A673 (cell line): ENCODE results near the gene STING1. TPM values are rescaled to one million over a fixed set of nuclear protein-coding genes. Genes with fewer than 3 reads are reported as not detected.
"Not testable (repeated sequence)": the region's sequence is repeated elsewhere in the genome, so short reads cannot be mapped to it uniquely, and the experiment has no call there.

Source experiments
- BruUV-seq: library from RNA; stranded (reverse); fragments of 400-500 nt; replicated peaks from 2 replicates; lab custom pipeline; 2021; lab: Mats Ljungman, UMichigan
- CTCF ChIA-PET: fragments of 300-600 bp; sonication (Branson Sonifier 250); formaldehyde crosslinking; loops from one replicate; lab custom pipeline; 2022; ENCODE audit warnings: antibody characterized with exemption; lab: Charles Lee
- POLR2A ChIA-PET: fragments of 300-600 bp; sonication (Branson Sonifier 250); formaldehyde crosslinking; loops from one replicate; lab custom pipeline; 2022; ENCODE audit warnings: antibody characterized with exemption; ENCODE audit not compliant: low non-redundant PET; lab: Charles Lee
- DNase-seq: peaks from one replicate; pipeline ENCODE4 v3.0.0-alpha.2; 2015; ENCODE audit warnings: low spot score
- H3K27ac ChIP-seq: fragments of 200-600 bp; sonication (generic); 2 replicates; pipeline ENCODE4 v1.5.1; 2016; ENCODE audit warnings: mixed run types, low read depth, mild to moderate bottlenecking, mixed read lengths, antibody characterized with exemption, low read length; ENCODE audit not compliant: poor library complexity, severe bottlenecking
- H3K27me3 ChIP-seq: fragments of 200-600 bp; sonication (generic); replicated peaks from 2 replicates; pipeline ENCODE4 v1.6.1; 2017; ENCODE audit warnings: mixed run types, low read depth, mild to moderate bottlenecking, mixed read lengths, antibody characterized with exemption, low read length; ENCODE audit not compliant: insufficient read depth, poor library complexity
- H3K36me3 ChIP-seq: fragments of 200-600 bp; sonication (generic); 2 replicates; pipeline ENCODE4 v1.6.1; 2016; ENCODE audit warnings: mixed run types, mild to moderate bottlenecking, mixed read lengths, antibody characterized with exemption, low read length; ENCODE audit not compliant: insufficient read depth, poor library complexity, severe bottlenecking
- H3K4me1 ChIP-seq: fragments of 200-600 bp; sonication (generic); 2 replicates; pipeline ENCODE4 v1.6.1; 2017; ENCODE audit warnings: mixed run types, mild to moderate bottlenecking, mixed read lengths, antibody characterized with exemption, low read length; ENCODE audit not compliant: insufficient read depth, poor library complexity, severe bottlenecking
- H3K4me3 ChIP-seq: fragments of 200-600 bp; sonication (generic); 2 replicates; pipeline ENCODE4 v1.5.1; 2016; ENCODE audit warnings: low read depth, mixed run types, mild to moderate bottlenecking, mixed read lengths, low read length; ENCODE audit not compliant: poor library complexity, severe bottlenecking
- H3K9me3 ChIP-seq: fragments of 200-600 bp; sonication (generic); 2 replicates; pipeline ENCODE4 v1.6.1; 2016; ENCODE audit warnings: mixed run types, low read depth, mild to moderate bottlenecking, mixed read lengths, antibody characterized with exemption, low read length; ENCODE audit not compliant: poor library complexity, severe bottlenecking
- CTCF ChIP-seq: fragments of 300-800, 200-600 bp; sonication (generic); conservative IDR thresholded peaks from 2 replicates; pipeline ENCODE4 v1.5.1; 2017; ENCODE audit warnings: low read depth, mild to moderate bottlenecking, antibody characterized with exemption, low read length, moderate library complexity, mixed read lengths
- EZH2 ChIP-seq: fragments of 200-600 bp; sonication (generic); IDR thresholded peaks from 2 replicates; pipeline ENCODE4 v1.6.1; 2017; ENCODE audit warnings: borderline replicate concordance, low read depth, mild to moderate bottlenecking, mixed read lengths, antibody characterized with exemption, low read length; ENCODE audit not compliant: poor library complexity, severe bottlenecking
- intact Hi-C: fragments of 100-400 bp; cut with micrococcal nuclease; formaldehyde crosslinking; loops from one replicate; pipeline ENCODE4 v1.10.0; 2022; ENCODE audit not compliant: unreplicated experiment
- total RNA-seq: library from RNA; stranded (reverse); gene quantifications from 2 replicates; pipeline ENCODE4 v1.2.3, GENCODE V29; 2021

The STING1 gene
- total RNA-seq, 1 experiment from 2014 or later = 30.7 TPM

- Histone ChIP-seq H3K4me3 (no peak overlapping the region), H3K36me3 (no peaks in the 10 kb centered on the region), H3K27ac (no peak overlapping the region), H3K4me1 (peaks cover 3% of the 10 kb centered on the region), H3K27me3 (no peaks in the 10 kb centered on the region), H3K9me3 (no peaks in the 10 kb centered on the region)
- no TSS peak for BruUV-seq
- intact Hi-C loops = no loop called here
- no peak for TF ChIP-seq CTCF
- TF ChIP-seq EZH2 = no peak
- POLR2A ChIA-PET = no interaction called here
- no peak for DNase-seq
- CTCF ChIA-PET = interaction anchor here (1.0 kb wide), 1 partner anchor 95 kb away, joined by 3 read pairs; no protein-coding TSS in a partner anchor
Measured at GRCh38 chr5:139514486-139514856, 31.9 kb upstream of the STING1 start.

- TF ChIP-seq CTCF = no peak
- no peak for TF ChIP-seq EZH2
- no peaks in the 10 kb centered on the region for H3K9me3 ChIP-seq
- no peak overlapping the region for H3K4me3 ChIP-seq
- no peaks in the 10 kb centered on the region for H3K27me3 ChIP-seq
- CTCF ChIA-PET = interaction anchor here (1.3 kb wide), 1 partner anchor 92 kb away, joined by 16 read pairs; no protein-coding TSS in a partner anchor
- H3K27ac ChIP-seq = no peak overlapping the region
- peaks cover 3% of the 10 kb centered on the region for H3K4me1 ChIP-seq
- no TSS peak for BruUV-seq
- H3K36me3 ChIP-seq = no peaks in the 10 kb centered on the region
- no peak for DNase-seq
- intact Hi-C loops = loop anchor here (1.0 kb wide), 1 partner anchor 92 kb away; no protein-coding TSS in a partner anchor
- POLR2A ChIA-PET = no interaction called here
Measured at GRCh38 chr5:139513852-139514485, 31.4 kb upstream of the STING1 start.

GRCh38 chr5:139513434-139513833 lies 30.9 kb upstream of the STING1 start:
- TF ChIP-seq CTCF = peak; percentile 74
- H3K36me3 ChIP-seq, BruUV-seq, POLR2A ChIA-PET, H3K4me3 ChIP-seq, H3K27ac ChIP-seq, H3K9me3 ChIP-seq, H3K27me3 ChIP-seq, H3K4me1 ChIP-seq: not testable (repeated sequence)
- intact Hi-C loops = loop anchor here (1.0 kb wide), 1 partner anchor 91 kb away; no protein-coding TSS in a partner anchor
- DNase-seq = peak; percentile 83
- CTCF ChIA-PET = interaction anchor here (1.3 kb wide), 1 partner anchor 91 kb away, joined by 16 read pairs; no protein-coding TSS in a partner anchor
